Naive B cell (primary cell): ENCODE results near the gene GBX2. TPM values are rescaled to one million over a fixed set of nuclear protein-coding genes. Genes with fewer than 3 reads are reported as not detected.

Experiments
- ATAC-seq, 2 donors: fragments of 150-1000 bp; cut with Tn5 transposase; 2 replicates each; pipeline ENCODE4 v1.10.0; 2021; ENCODE audit warnings: low read depth in 2 of 2, mild to moderate bottlenecking in 2 of 2, moderate library complexity in 2 of 2
- DNase-seq: peaks from one replicate; pipeline ENCODE4 v3.0.0; 2022
- H3K27ac Mint-ChIP-seq, 6 donors: one replicate each; pipeline ENCODE4 v1.8.0; 2020 to 2022; ENCODE audit warnings: mild to moderate bottlenecking in 6 of 6, mixed read lengths in 6 of 6, moderate library complexity in 5 of 6, inconsistent platforms in 2 of 6
- H3K27me3 Mint-ChIP-seq, 3 donors: one replicate each; pipeline ENCODE4 v1.8.0; 2021 to 2022; ENCODE audit warnings: mixed read lengths in 3 of 3, mild to moderate bottlenecking in 1 of 3
- H3K36me3 Mint-ChIP-seq, 2 donors: one replicate each; pipeline ENCODE4 v1.8.0; 2020 to 2022; ENCODE audit warnings: mixed read lengths in 2 of 2, inconsistent platforms in 1 of 2, mild to moderate bottlenecking in 1 of 2
- H3K4me1 Mint-ChIP-seq, 3 donors: one replicate each; pipeline ENCODE4 v1.8.0; 2020 to 2022; ENCODE audit warnings: mixed read lengths in 3 of 3, inconsistent platforms in 1 of 3, mild to moderate bottlenecking in 1 of 3, moderate library complexity in 1 of 3
- H3K4me3 Mint-ChIP-seq, 8 donors: one replicate each; pipeline ENCODE4 v1.8.0; 2020 to 2022; ENCODE audit warnings: mild to moderate bottlenecking in 8 of 8, mixed read lengths in 8 of 8, moderate library complexity in 8 of 8, inconsistent platforms in 2 of 8
- H3K9me3 Mint-ChIP-seq, 7 donors: one replicate each; pipeline ENCODE4 v1.8.0; 2020 to 2022; ENCODE audit warnings: mixed read lengths in 7 of 7, mild to moderate bottlenecking in 5 of 7, inconsistent platforms in 2 of 7, moderate library complexity in 1 of 7
- polyA plus RNA-seq, 6 donors: library from polyadenylated mRNA; unstranded; fragments of 300-500 nt; fragmentation: Illumina TruSeq; gene quantifications; one replicate each; pipeline ENCODE4 v1.2.3, GENCODE V29; 2021; ENCODE audit warnings: low read depth in 6 of 6

Gene GBX2
- polyA plus RNA-seq, 6 donors from 2014 or later, result not detected

DNA sequence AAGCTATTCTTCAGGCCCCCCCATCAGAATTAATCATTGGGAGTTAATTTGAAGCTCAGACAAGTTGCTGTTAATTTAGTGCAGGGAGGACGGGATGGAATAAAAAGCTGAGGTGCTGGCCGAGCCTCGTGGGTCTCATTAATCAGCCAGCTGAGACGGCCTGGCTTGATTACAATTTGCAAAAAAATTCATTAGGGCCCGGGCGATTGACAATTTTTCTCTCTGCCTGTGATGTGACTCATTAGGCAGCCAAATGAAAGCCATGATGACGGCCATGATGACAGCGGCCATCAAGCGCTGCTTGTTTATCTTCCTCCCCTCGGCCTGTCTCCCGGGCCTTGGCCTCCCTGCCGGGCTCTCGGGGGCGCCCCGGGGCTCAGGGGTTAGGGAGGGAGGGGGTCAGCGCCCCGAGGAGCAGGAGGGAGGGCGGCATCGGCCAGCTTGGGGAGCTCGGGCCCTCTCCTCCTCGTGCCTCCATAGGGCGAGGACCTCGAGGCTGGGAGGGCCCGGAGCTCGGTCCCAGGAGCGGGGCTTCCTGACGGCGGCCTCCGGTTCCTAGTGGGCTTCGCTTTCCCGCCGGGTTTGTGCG is 5.2 kb downstream of the GBX2 start:
- Mint-ChIP-seq H3K4me3 (peak overlapping the region in 1 of 8 donors; percentile 44), H3K4me1 (peaks cover 0 to 18% (median 6%) of the 10 kb centered on the region in 3 donors), H3K27me3 (peaks cover 32 to 66% (median 61%) of the 10 kb centered on the region in 3 donors)

DNA sequence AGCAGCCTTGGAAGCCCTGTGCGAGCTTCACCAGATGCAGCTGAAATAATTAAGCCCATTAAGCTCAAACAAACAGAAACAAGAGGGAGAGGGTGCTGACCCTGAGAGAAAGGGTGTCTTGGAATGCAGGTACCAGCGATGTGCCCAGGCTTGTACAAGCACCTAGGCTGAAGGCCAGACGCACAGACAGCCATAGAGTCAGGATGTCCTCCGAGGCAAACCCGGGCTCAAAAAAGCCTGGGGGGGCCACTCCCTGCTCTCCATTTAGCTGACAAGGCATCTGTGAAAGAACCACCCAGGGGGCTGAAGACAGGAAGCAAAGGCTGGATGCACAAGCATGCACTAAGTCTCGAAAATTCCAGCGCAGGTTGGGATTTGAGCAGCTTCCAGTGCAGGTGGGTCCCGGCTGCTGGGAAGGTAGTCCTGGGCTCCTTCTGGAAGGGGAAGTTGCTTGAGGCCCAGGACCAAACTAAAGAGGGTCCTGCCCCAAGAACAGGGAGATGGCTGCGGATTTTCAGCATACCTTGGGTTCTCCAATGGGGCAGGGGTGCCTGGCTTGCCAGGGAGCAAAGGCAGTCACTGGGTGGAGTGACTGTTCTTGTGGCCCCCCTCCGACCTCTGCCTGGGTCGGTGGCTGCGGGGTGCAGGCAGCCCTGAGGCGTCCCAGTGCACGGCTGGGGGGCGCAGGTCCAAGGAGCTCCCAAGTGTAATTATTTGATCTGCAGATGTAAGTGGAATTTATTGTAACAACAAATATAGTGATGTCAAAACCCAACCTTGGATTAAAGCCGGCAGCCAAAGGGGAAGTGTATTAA is 5.9 kb downstream of the GBX2 start:
- Mint-ChIP-seq H3K27ac (peak overlapping the region in 1 of 6 donors; percentile 64), H3K4me3 (peak overlapping the region in 2 of 8 donors; percentile 19 to 59), H3K36me3 (no peaks in the 10 kb centered on the region), H3K27me3 (peaks cover 40 to 73% (median 69%) of the 10 kb centered on the region in 3 donors), H3K9me3 (peaks cover 0 to 2% (median 0%) of the 10 kb centered on the region in 7 donors), H3K4me1 (peaks cover 0 to 18% (median 6%) of the 10 kb centered on the region in 3 donors)
- DNase-seq (no peak), ATAC-seq (no peak)

More for the DNA sequence above, 5.2 kb downstream of the GBX2 start:
- H3K9me3 Mint-ChIP-seq, result peaks cover 0 to under 1% (median 0%) of the 10 kb centered on the region in 7 donors
- DNase-seq (no peak), ATAC-seq (no peak)
- no peaks in the 10 kb centered on the region for H3K36me3 Mint-ChIP-seq
- no peak overlapping the region for H3K27ac Mint-ChIP-seq

DNA sequence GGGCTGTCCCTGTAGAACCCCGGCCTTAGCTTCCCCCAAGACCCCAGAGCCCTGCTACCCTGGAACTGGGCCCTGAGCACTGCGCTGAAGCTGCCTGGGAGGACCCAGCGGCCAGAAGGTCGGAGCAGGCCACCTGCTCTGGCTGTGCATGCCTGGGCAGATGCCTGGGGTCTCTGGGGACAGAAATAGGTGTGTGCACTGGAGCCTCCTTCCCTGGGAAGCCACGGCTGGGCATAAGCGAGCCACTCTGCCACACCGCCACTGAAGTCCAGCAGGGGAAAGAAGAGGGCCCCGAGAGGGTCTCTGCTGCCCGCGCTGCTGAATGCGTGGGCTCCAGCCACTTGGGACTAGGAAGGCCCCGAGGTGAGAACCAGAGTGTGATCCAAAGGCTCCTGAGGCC is 6.7 kb downstream of the GBX2 start:
- DNase-seq, result no peak
- Mint-ChIP-seq H3K4me3 (no peak overlapping the region), H3K27me3 (peaks cover 40 to 73% (median 65%) of the 10 kb centered on the region in 3 donors), H3K4me1 (peaks cover 0 to 14% (median 5%) of the 10 kb centered on the region in 3 donors), H3K9me3 (peaks cover 0 to 2% (median 0%) of the 10 kb centered on the region in 7 donors), H3K36me3 (no peaks in the 10 kb centered on the region), H3K27ac (no peak overlapping the region)
- ATAC-seq, result no peak

DNA sequence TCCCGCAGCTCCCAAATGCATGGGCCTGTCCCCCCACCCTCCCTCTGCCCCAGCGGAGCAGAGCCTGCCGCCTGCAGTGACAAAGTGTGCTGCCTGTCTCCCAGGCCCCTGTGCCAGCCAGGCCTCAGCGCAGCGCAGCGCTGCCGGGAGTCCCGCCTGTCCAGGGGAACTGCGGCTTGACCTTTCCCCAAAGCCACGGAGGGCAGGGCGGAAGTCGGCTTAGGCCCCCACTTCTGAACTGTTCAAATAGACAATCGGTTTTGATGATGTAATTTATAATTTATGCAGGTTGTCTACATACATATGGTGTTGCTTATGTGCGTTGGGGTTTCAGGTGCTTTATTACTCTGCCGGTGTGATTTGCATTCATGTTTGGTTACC is 7.1 kb downstream of the GBX2 start:
- ATAC-seq (no peak), DNase-seq (no peak)
- Mint-ChIP-seq H3K36me3 (no peaks in the 10 kb centered on the region), H3K9me3 (peaks cover 0 to 2% (median 0%) of the 10 kb centered on the region in 7 donors), H3K4me1 (peaks cover 0 to 9% (median under 1%) of the 10 kb centered on the region in 3 donors), H3K27me3 (peaks cover 36 to 72% (median 60%) of the 10 kb centered on the region in 3 donors), H3K27ac (no peak overlapping the region), H3K4me3 (no peak overlapping the region)

DNA sequence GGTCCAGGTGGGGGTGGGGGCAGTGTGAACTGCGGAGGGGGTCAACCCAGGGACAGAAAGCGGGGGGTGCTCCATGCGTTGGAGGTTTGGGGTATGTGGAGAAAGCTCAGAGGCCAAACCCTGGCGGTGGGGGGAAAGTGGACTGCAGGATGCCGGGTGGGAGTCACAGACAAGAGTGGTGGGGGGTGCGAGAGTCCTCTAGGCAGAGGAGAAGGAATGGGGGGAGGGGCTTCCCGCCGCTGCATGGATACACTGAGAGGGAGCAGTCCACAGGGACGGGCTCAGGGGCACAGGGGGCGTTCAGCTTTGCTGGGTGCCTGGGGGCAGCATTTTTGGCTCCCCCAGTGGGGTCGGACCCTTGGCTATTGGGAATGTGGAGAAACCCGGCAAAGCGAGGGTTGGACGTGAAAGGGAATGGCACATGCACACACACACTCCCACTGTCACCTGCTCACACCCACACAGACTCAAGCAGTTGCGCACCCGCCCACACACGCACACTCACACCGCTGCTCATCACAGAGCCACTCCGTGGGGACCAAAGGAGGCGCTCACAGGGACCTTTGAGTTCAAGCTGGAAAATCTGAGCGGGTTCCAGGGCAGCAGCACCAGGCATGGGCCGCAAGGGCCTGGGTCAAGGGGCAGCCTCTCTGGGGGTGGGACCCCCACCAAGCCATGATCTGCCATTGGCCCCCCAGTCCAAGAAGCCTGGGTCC is 7.7 kb downstream of the GBX2 start:
- no peak for ATAC-seq
- Mint-ChIP-seq H3K9me3 (peaks cover 0 to 3% (median 0%) of the 10 kb centered on the region in 7 donors), H3K27ac (no peak overlapping the region), H3K36me3 (no peaks in the 10 kb centered on the region), H3K27me3 (peaks cover 35 to 67% (median 58%) of the 10 kb centered on the region in 3 donors), H3K4me3 (no peak overlapping the region), H3K4me1 (peaks cover 0 to 9% (median 0%) of the 10 kb centered on the region in 3 donors)
- no peak for DNase-seq

DNA sequence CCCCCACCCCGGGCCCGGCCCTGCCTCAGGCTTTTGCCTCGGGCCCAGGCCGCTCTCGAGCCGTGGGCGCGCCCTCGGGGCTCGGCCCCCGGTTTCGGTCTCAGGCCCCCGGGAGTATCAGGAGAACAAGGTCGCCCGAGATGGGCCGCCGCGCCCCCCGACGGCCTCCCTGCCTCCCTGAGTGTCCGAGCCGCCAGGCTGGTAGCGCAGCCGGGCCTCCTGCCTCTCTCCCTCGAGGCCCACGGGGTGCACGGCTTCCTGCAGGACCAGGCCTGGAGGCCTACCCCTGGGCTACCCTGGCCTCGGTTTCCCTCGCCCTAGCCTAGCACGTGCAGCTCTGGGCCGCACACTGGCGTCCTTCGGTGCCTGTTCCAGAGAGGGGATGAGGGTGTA is 8.4 kb downstream of the GBX2 start:
- H3K9me3 Mint-ChIP-seq, result peaks cover 0 to 3% (median 0%) of the 10 kb centered on the region in 7 donors
- no peak overlapping the region for H3K27ac Mint-ChIP-seq
- no peaks in the 10 kb centered on the region for H3K36me3 Mint-ChIP-seq
- no peak overlapping the region for H3K4me3 Mint-ChIP-seq
- peaks cover 29 to 67% (median 63%) of the 10 kb centered on the region in 3 donors for H3K27me3 Mint-ChIP-seq
- no peak for DNase-seq
- H3K4me1 Mint-ChIP-seq, result peaks cover 0 to 4% (median 0%) of the 10 kb centered on the region in 3 donors
- no peak for ATAC-seq

DNA sequence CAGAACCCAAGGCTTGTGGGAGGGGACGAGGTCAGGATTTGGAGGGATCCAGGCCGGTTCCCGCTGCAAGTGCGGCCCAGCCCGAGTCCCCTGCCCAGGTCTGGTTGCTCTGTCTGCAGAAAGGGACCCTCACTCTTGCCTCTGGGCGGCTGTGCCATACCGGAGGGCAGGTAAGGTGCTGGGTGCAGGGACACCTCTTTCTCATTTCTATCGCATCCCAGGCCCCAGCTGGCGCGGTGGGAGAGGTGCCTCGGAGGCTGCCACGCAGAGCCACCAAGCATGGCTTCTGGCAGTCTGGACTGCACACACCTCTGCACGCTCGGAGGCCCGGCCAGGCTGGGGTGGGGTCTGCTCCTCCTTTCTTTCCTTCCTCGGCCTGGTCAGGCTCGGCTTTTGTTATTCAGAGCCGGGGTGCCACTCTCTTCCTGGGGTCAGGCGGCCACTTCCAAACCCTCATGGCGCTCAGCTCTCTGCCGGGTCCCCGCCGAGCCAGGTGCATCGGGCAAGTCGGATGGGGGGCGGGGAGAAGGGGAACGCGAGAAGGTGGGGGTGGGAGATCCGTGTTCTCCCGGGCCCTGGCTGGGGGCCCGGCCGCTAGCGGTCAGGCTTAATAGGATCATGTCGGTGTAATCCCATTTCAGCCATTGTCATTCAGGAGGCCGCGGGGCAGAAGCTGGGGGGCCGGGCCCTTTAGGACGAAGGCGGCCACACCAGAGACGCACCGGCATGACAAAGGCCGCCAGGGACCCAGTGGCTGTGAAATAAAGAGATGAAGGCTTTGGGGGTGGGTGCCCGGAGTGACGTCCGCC is 9.0 kb downstream of the GBX2 start:
- Mint-ChIP-seq H3K36me3 (peaks cover 0 to 5% of the 10 kb centered on the region in 2 donors), H3K4me3 (peak overlapping the region in 1 of 8 donors; percentile 29), H3K27ac (no peak overlapping the region), H3K4me1 (peaks cover 0 to 2% (median 0%) of the 10 kb centered on the region in 3 donors), H3K27me3 (peaks cover 33 to 70% (median 69%) of the 10 kb centered on the region in 3 donors), H3K9me3 (peaks cover 2 to 9% (median 4%) of the 10 kb centered on the region in 7 donors)
- DNase-seq, result no peak
- ATAC-seq, result no peak

DNA sequence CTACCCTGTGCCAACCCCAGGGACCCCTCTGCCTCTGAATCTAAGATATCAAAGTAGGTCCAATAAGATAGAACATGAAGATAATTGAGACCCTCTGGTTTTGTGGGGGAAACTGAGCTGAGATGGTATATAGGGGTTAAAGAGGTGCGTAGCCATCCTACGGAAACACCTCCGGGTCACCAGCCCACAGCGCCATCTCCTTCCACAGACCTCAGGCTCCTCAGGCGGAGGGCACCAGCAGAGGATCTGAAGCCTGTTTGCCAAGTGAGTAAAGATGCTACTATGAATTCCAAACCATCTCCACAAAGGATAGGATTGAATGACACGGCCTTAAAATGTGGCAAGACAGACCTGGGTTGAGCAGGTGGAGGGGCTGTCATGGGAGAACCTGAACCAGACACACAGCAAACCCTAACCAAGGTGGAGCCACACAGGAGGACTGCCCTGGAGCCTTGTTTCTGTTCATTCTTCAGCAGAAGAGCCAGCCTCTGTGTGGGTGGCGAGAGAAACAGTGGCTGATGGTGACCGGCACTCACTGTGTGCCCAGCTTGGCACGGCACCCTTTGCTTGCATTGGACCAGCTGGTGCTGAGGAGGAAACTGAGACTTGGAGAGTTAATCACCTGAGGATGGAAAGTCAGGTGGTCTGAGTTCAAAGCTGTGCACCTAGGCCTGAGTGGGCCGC is 10.2 kb downstream of the GBX2 start:
- Mint-ChIP-seq H3K9me3 (peaks cover 8 to 18% (median 10%) of the 10 kb centered on the region in 7 donors), H3K36me3 (peaks cover 0 to 14% of the 10 kb centered on the region in 2 donors), H3K4me3 (no peak overlapping the region), H3K4me1 (peaks cover 0 to 2% (median 0%) of the 10 kb centered on the region in 3 donors), H3K27ac (no peak overlapping the region), H3K27me3 (peaks cover 34 to 71% (median 69%) of the 10 kb centered on the region in 3 donors)
- DNase-seq (no peak), ATAC-seq (no peak)

DNA sequence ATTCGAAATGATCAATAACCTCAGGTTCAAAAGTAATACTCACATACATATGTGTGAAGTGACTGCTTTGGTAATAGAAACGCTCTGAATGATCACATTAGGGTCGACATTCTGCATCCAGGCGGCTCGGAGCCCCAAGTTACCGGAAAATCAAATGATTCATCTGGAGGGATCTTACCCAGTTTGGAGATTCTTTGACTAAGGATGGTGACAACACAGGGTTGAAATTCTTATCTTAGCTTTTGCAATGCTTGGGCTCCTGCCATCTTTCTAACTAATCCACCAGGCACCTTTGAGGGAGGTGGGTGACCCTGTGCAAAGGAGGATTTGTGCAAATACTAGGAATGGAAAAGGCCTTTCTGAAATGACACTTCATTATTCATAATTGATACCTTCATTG is 10.8 kb downstream of the GBX2 start:
- H3K9me3 Mint-ChIP-seq, result peaks cover 8 to 24% (median 16%) of the 10 kb centered on the region in 7 donors
- no peak for DNase-seq
- peaks cover 0 to 14% of the 10 kb centered on the region in 2 donors for H3K36me3 Mint-ChIP-seq
- no peak overlapping the region for H3K27ac Mint-ChIP-seq
- ATAC-seq, result no peak
- peaks cover 29 to 66% (median 63%) of the 10 kb centered on the region in 3 donors for H3K27me3 Mint-ChIP-seq
- no peak overlapping the region for H3K4me3 Mint-ChIP-seq
- peaks cover 0 to 2% (median 0%) of the 10 kb centered on the region in 3 donors for H3K4me1 Mint-ChIP-seq

DNA sequence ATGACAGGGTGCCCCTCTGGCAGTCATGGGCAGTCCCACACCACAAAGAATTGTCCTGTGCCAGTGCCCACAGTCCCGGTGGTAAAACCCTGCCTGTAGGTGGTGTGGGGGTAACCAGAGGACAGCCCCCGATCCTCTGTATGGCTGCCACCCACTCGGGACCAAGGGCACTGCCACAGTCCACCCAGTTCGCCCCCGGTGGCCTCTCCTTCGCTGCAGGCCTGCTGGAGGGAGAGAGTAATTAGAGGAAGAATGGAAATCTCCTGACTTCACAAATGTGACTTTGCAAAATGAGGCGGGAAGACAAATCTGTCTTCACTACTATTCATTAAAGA is 11.4 kb downstream of the GBX2 start:
- Mint-ChIP-seq H3K27ac (no peak overlapping the region), H3K27me3 (peaks cover 27 to 61% (median 58%) of the 10 kb centered on the region in 3 donors)
- ATAC-seq, result no peak

DNA sequence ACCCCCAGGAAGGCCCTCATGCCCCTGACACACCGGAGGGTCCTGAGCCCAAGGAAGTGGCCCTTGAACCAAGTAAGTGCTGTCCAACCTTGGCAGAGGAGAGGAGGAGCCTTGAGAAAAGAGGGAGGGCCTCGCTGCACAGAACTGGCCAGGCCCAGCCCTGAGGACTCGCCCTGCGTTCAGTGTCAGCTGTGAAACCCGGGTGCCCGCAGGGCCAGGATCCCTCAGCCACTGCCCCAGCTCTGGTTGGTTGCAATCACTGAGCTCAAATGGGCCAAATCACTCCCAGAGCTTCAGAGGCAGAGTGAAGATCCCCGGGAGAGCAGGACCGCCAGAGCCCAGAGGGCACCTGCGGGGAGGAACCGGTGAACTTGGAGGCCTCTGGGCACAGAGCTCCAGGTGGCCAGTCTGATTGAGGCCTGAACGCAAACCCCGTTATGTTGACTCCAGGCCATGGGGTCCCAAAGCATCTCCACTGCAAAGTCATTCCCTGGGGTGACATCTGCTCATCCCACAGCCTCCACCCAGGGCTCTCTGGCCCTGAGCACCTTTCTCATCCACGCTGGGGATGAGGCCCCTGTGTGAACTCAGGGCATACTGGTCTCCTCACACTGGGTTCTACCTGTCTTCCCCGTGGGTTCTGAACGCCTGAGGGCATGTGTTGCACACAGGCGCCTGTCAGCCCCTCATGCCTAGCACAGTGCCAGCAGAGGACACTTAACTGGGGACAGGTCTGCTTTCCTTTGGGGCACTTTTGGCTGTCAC is 11.9 kb downstream of the GBX2 start:
- peaks cover 22 to 56% (median 53%) of the 10 kb centered on the region in 3 donors for H3K27me3 Mint-ChIP-seq
- no peak overlapping the region for H3K4me3 Mint-ChIP-seq

More for the DNA sequence above, 11.4 kb downstream of the GBX2 start:
- H3K4me3 Mint-ChIP-seq, result no peak overlapping the region
- peaks cover 8 to 27% (median 18%) of the 10 kb centered on the region in 7 donors for H3K9me3 Mint-ChIP-seq
- peaks cover 0 to 14% of the 10 kb centered on the region in 2 donors for H3K36me3 Mint-ChIP-seq
- no peak for DNase-seq
- peaks cover 0 to 2% (median 0%) of the 10 kb centered on the region in 3 donors for H3K4me1 Mint-ChIP-seq

More for the DNA sequence above, 11.9 kb downstream of the GBX2 start:
- DNase-seq (no peak), ATAC-seq (no peak)
- Mint-ChIP-seq H3K27ac (no peak overlapping the region), H3K4me1 (peaks cover 0 to 2% (median 0%) of the 10 kb centered on the region in 3 donors), H3K36me3 (peaks cover 0 to 14% of the 10 kb centered on the region in 2 donors), H3K9me3 (peaks cover 8 to 30% (median 20%) of the 10 kb centered on the region in 7 donors)
